GM23338 (cell line): ENCODE results near the gene SIX5.

Experiments used
- CREB1 ChIP-seq: fragments of 250-450 bp; sonication (Bioruptor Pico); IDR thresholded peaks from 2 replicates; pipeline ENCODE4 v1.5.0; 2020; ENCODE audit warnings: low read depth, mild to moderate bottlenecking, moderate library complexity
- CTCF ChIP-seq, 2 experiments: fragments of 200-600 bp in 1 of 2; sonication (generic) in 1 of 2; conservative IDR thresholded peaks; 2 replicates each; pipeline versions ENCODE4 v1.5.1 to v1.6.1; 2016 to 2017; ENCODE audit warnings: antibody characterized with exemption in 2 of 2, low read depth in 2 of 2, mild to moderate bottlenecking in 2 of 2, moderate library complexity in 1 of 2
- ETS1 ChIP-seq: IDR thresholded peaks from 2 replicates; pipeline ENCODE4 v1.6.1; 2016; ENCODE audit warnings: antibody characterized with exemption
- EZH2 ChIP-seq: fragments of 200-600 bp; sonication (generic); IDR thresholded peaks from one replicate; pipeline ENCODE4 v1.8.0; 2017; ENCODE audit warnings: antibody characterized with exemption, mild to moderate bottlenecking, low read depth; ENCODE audit not compliant: unreplicated experiment
- EZH2phosphoT487 ChIP-seq: fragments of 200-600 bp; sonication (generic); IDR thresholded peaks from one replicate; pipeline ENCODE4 v1.8.1; 2018; ENCODE audit warnings: antibody characterized with exemption; ENCODE audit not compliant: unreplicated experiment
- JUNB ChIP-seq: IDR thresholded peaks from one replicate; pipeline ENCODE4 v1.6.1; 2016; ENCODE audit warnings: antibody characterized with exemption; ENCODE audit not compliant: unreplicated experiment
- NANOG ChIP-seq: IDR thresholded peaks from 2 replicates; pipeline ENCODE4 v1.6.1; 2016; ENCODE audit warnings: antibody characterized with exemption, borderline replicate concordance
- POLR2AphosphoS5 ChIP-seq: IDR thresholded peaks from 2 replicates; pipeline ENCODE4 v1.6.1; 2016; ENCODE audit warnings: antibody characterized with exemption, low read depth
- REST ChIP-seq: IDR thresholded peaks from one replicate; pipeline ENCODE4 v1.6.1; 2018; ENCODE audit warnings: antibody characterized with exemption; ENCODE audit not compliant: unreplicated experiment
- STAT1 ChIP-seq: IDR thresholded peaks from one replicate; pipeline ENCODE4 v1.6.1; 2016; ENCODE audit warnings: antibody characterized with exemption; ENCODE audit not compliant: unreplicated experiment
- ZNF114 ChIP-seq: fragments of 250-450 bp; sonication (Bioruptor Pico); IDR thresholded peaks from 2 replicates; pipeline ENCODE4 v1.5.0; 2020; ENCODE audit warnings: mild to moderate bottlenecking, moderate library complexity
- ZNF331 ChIP-seq: fragments of 250-450 bp; sonication (Bioruptor Pico); IDR thresholded peaks from 2 replicates; pipeline ENCODE4 v1.5.0; 2020; ENCODE audit warnings: low read depth, mild to moderate bottlenecking, moderate library complexity
- ZNF462 ChIP-seq: fragments of 250-450 bp; sonication (Bioruptor Pico); IDR thresholded peaks from 2 replicates; pipeline ENCODE4 v1.5.0; 2020; ENCODE audit warnings: mild to moderate bottlenecking, moderate library complexity

- TF ChIP-seq EZH2 (no peak), CTCF (conservative IDR thresholded peaks at IDR 0.05; ENCODE audit: low read depth in 2 of 2) (no peak), EZH2phosphoT487 (no peak), CREB1 (CRISPR knock-in tag) (no peak), REST (no peak), POLR2AphosphoS5 (no peak), JUNB (no peak), ZNF114 (CRISPR knock-in tag) (no peak), ETS1 (no peak), ZNF462 (CRISPR knock-in tag) (no peak), ZNF331 (no peak), STAT1 (no peak), NANOG (no peak)
Observed at GRCh38 chr19:45801603-45802175, 32.6 kb upstream of the SIX5 start.
